ENCODE results near the gene GPHN.
"Not testable (repeated sequence)": the region's sequence is repeated elsewhere in the genome, so short reads cannot be mapped to it uniquely, and the experiment has no call there.

GPHN gene

DNA sequence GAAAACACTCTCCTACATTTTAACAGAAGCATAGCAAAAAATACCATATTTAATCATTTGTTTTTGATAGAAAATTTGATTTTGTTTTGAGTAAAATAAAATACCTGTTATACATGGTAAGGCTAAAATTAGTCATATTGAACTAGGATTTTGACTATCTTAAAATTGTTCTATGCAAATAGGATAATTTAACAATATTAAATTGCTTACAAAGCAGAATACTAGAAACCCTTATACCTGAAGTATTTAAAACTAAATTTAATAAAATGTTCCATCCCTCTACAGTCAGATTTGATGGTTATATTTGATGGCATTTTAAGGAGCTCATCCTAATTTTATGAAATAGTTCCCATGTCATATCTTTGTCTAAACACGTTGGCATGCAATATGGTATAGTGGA lies 323.2 kb downstream of the GPHN start:
- DNase-seq (ENCODE audit: low spot score): no peak
- no peak for TF ChIP-seq CTCF (IDR thresholded peaks at IDR 0.05; ENCODE audit: extremely low read depth, missing control alignments)

GRCh38 chr14:66833816-66834215 lies 325.9 kb downstream of the GPHN start:
- TF ChIP-seq CTCF (IDR thresholded peaks at IDR 0.05; ENCODE audit: extremely low read depth, missing control alignments): no peak

DNA sequence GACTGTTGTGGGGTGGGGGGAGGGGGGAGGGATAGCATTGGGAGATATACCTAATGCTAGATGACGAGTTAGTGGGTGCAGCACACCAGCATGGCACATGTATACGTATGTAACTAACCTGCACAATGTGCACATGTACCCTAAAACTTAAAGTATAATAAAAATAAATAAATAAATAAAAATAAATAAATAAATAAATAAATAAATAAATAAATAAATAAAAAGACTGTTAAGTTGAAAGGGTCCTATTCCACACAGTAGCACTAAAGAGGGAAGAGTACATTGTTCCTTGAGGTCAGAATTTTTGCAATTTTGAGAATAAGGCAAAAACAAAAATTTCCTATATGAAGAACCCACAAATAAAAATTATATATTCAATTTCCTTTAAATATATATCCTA lies 329.5 kb downstream of the GPHN start:
- DNase-seq (ENCODE audit: low spot score): not testable (repeated sequence)

More at GRCh38 chr14:66833816-66834215, 325.9 kb downstream of the GPHN start:
- DNase-seq (ENCODE audit: low spot score): no peak

GRCh38 chr14:66842911-66843512 lies 335.1 kb downstream of the GPHN start:
- no peak for TF ChIP-seq CTCF (IDR thresholded peaks at IDR 0.05; ENCODE audit: extremely low read depth, missing control alignments)
- DNase-seq (ENCODE audit: low spot score): no peak

GRCh38 chr14:66850258-66850888 lies 342.4 kb downstream of the GPHN start:
- no peak for DNase-seq (ENCODE audit: low spot score)
- no peak for TF ChIP-seq CTCF (IDR thresholded peaks at IDR 0.05; ENCODE audit: extremely low read depth, missing control alignments)

DNA sequence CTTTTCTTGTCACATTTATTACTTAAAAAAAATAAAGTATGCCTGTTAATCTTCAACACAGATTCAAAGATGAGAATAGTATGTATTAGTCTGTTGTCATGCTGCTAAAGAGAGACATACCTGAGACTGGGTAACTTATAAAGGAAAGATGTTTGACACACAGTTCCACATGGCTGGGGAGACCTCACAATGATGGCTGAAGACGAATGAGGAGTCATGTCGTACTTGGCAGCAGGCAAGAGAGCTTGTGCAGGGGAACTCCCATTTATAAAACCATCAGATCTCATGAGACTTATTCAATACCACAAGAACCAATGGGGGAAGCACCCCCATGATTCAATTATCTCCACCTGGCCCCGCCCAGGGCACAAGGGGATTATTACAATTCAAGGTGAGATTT lies 345.4 kb downstream of the GPHN start:
- TF ChIP-seq CTCF (IDR thresholded peaks at IDR 0.05; ENCODE audit: extremely low read depth, missing control alignments): no peak
- DNase-seq (ENCODE audit: low spot score): no peak

GRCh38 chr14:66857867-66858266 lies 349.9 kb downstream of the GPHN start:
- DNase-seq (ENCODE audit: low spot score): no peak
- TF ChIP-seq CTCF (IDR thresholded peaks at IDR 0.05; ENCODE audit: extremely low read depth, missing control alignments): no peak
